ENCODE data around the gene GPHA2.
A peak's percentile ranks its signal among the peaks of the same experiment; 100 is the strongest.

GPHA2 gene

GRCh38 chr11:64888729-64889511 is 46.8 kb downstream of the GPHA2 start:
- no peak for DNase-seq

GRCh38 chr11:64888406-64888728 is 47.3 kb downstream of the GPHA2 start:
- DNase-seq = no peak

DNA sequence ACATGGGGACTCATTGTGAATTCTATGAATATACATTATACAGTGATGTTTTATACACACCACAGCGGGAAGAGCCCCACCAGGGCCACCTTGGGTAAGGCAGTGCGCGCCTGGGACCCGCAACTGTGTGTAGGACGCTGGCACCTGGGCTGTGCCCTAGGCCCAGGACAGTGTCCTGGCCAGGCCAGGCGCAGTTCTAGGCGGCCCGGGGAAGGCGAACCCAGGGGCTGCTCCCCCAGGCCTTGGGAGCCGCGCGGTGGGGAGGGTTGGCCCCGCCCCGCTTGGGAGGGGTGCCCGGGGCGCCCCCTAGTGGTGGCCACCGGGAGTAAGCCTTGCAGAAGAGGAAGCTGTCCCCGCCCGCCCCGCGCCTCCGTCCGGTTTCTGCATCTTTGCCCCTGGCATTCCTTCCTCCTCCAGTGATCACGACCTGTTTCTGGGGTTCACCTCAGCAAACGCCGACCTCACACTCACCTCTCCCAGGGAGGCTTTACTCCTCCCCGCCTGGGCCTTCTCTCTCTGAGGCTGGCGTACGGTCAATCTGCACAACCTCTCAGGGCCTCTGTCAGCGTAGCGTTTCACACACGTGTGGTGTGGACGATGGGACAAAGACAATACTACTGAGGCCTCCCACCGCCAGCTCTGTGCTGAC is 47.8 kb downstream of the GPHA2 start:
- DNase-seq = peak; percentile 58

- DNase-seq = no peak
Measured at GRCh38 chr11:64887234-64887756, 48.4 kb downstream of the GPHA2 start.

- peak; percentile 42 for DNase-seq
Measured at GRCh38 chr11:64885367-64886286, 50.1 kb downstream of the GPHA2 start.
